ENCODE measurements around the gene RFTN1.

Gene RFTN1

DNA sequence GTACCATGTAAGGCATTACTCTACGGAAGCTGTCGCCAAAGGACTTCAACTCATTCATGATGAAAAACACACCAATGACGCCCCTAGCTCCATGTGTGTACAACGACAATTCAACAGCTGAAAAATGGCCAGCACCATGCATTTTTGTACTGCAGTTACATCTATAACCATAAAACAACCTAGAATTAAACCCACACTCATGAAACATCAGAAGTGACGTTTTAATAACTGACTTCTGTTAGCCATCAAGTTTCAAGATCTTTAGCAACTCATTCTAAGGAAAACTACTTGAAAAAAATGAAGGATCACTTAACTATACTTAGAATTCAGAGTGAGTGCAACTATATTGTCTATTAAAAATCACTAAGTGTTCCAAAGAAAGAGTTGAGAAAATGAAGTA lies 84.9 kb downstream of the RFTN1 start:
- Histone ChIP-seq H3K9ac (ENCODE audit: low read length) (no peak overlapping the region), H3K36me3 (ENCODE audit: control insufficient read depth, insufficient read depth, low read length) (no peaks in the 10 kb centered on the region), H3K27me3 (ENCODE audit: control insufficient read depth, insufficient read depth, low read length) (no peaks in the 10 kb centered on the region), H3K27ac (ENCODE audit: low read depth, low read length) (no peak overlapping the region), H3K4me3 (ENCODE audit: low read depth, low read length) (no peak overlapping the region), H3K4me1 (ENCODE audit: control insufficient read depth, insufficient read depth, low read length) (no peaks in the 10 kb centered on the region), H3K9me3 (ENCODE audit: control insufficient read depth, insufficient read depth, low read depth, low read length) (no peaks in the 10 kb centered on the region)

- no peaks in the 10 kb centered on the region for H3K36me3 ChIP-seq (ENCODE audit: control insufficient read depth, insufficient read depth, low read length)
- no peaks in the 10 kb centered on the region for H3K9me3 ChIP-seq (ENCODE audit: control insufficient read depth, insufficient read depth, low read depth, low read length)
- H3K9ac ChIP-seq (ENCODE audit: low read length), result no peak overlapping the region
- H3K4me1 ChIP-seq (ENCODE audit: control insufficient read depth, insufficient read depth, low read length), result no peaks in the 10 kb centered on the region
- no peak overlapping the region for H3K27ac ChIP-seq (ENCODE audit: low read depth, low read length)
- H3K4me3 ChIP-seq (ENCODE audit: low read depth, low read length), result no peak overlapping the region
- no peaks in the 10 kb centered on the region for H3K27me3 ChIP-seq (ENCODE audit: control insufficient read depth, insufficient read depth, low read length)
Observed at GRCh38 chr3:16427103-16427965, 86.2 kb downstream of the RFTN1 start.

DNA sequence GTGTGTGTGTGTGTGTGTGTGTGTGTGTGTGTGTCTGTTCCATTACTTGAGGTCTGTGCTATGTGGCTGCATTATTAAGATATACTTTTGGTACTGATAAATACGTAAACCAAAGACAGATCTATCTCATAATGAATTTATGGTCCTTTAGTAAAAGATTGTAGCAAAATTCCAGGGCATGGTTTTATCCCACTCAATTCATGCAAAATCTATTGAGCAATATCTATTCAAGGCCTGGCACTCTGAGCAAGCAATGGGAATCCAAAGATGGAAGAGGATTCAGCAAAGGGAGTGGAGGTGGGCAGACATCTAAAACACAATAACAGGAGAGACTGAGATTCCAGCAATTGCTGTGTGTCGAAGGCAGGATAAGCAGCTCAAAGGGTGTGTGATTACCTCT lies 86.8 kb downstream of the RFTN1 start:
- H3K36me3 ChIP-seq (ENCODE audit: control insufficient read depth, insufficient read depth, low read length), result no peaks in the 10 kb centered on the region
- no peak overlapping the region for H3K27ac ChIP-seq (ENCODE audit: low read depth, low read length)
- no peaks in the 10 kb centered on the region for H3K4me1 ChIP-seq (ENCODE audit: control insufficient read depth, insufficient read depth, low read length)
- H3K9me3 ChIP-seq (ENCODE audit: control insufficient read depth, insufficient read depth, low read depth, low read length), result no peaks in the 10 kb centered on the region
- no peaks in the 10 kb centered on the region for H3K27me3 ChIP-seq (ENCODE audit: control insufficient read depth, insufficient read depth, low read length)
- no peak overlapping the region for H3K9ac ChIP-seq (ENCODE audit: low read length)
- no peak overlapping the region for H3K4me3 ChIP-seq (ENCODE audit: low read depth, low read length)

- Histone ChIP-seq H3K9me3 (ENCODE audit: control insufficient read depth, insufficient read depth, low read depth, low read length) (no peaks in the 10 kb centered on the region), H3K27ac (ENCODE audit: low read depth, low read length) (no peak overlapping the region), H3K27me3 (ENCODE audit: control insufficient read depth, insufficient read depth, low read length) (no peaks in the 10 kb centered on the region), H3K4me3 (ENCODE audit: low read depth, low read length) (no peak overlapping the region), H3K9ac (ENCODE audit: low read length) (no peak overlapping the region), H3K4me1 (ENCODE audit: control insufficient read depth, insufficient read depth, low read length) (no peaks in the 10 kb centered on the region), H3K36me3 (ENCODE audit: control insufficient read depth, insufficient read depth, low read length) (no peaks in the 10 kb centered on the region)
Observed at GRCh38 chr3:16426029-16426400, 87.5 kb downstream of the RFTN1 start.

DNA sequence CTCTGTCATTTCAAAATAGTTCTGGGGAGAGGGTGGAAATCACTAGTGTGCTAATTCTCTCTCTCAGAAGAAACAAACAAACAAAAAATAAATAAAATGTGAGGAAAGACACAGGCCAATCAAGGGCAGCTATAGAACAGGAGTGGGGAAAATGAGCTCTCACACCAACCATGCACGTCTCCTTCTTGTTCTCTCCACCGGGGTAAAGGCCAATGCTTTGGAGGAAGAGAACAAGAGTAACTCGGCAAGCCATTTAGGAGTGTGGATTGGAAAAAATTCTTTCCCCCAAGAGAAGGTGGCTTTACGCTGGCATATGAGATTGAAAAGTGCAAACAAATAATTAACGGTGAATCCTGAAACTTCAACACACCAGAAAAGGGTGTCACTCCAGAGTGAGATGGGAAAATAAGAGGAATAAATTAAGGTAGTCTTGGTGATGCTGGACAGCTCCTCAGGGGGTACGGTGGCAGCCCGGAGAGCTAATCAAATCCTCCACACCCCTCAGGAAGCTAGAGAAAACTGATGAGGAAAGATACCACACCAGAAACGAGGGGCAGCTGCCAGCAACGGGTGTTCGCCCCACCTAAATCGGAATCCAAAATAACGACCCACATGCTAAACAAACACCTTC lies 88.0 kb downstream of the RFTN1 start:
- Histone ChIP-seq H3K9ac (ENCODE audit: low read length) (no peak overlapping the region), H3K4me3 (ENCODE audit: low read depth, low read length) (no peak overlapping the region), H3K4me1 (ENCODE audit: control insufficient read depth, insufficient read depth, low read length) (no peaks in the 10 kb centered on the region), H3K9me3 (ENCODE audit: control insufficient read depth, insufficient read depth, low read depth, low read length) (no peaks in the 10 kb centered on the region), H3K27ac (ENCODE audit: low read depth, low read length) (no peak overlapping the region), H3K36me3 (ENCODE audit: control insufficient read depth, insufficient read depth, low read length) (no peaks in the 10 kb centered on the region), H3K27me3 (ENCODE audit: control insufficient read depth, insufficient read depth, low read length) (no peaks in the 10 kb centered on the region)

GRCh38 chr3:16423947-16424673 lies 89.4 kb downstream of the RFTN1 start:
- Histone ChIP-seq H3K4me3 (ENCODE audit: low read depth, low read length) (no peak overlapping the region), H3K4me1 (ENCODE audit: control insufficient read depth, insufficient read depth, low read length) (no peaks in the 10 kb centered on the region; the same call in 1 of the 2 replicates), H3K27ac (ENCODE audit: low read depth, low read length) (no peak overlapping the region), H3K9ac (ENCODE audit: low read length) (no peak overlapping the region), H3K36me3 (ENCODE audit: control insufficient read depth, insufficient read depth, low read length) (no peaks in the 10 kb centered on the region), H3K27me3 (ENCODE audit: control insufficient read depth, insufficient read depth, low read length) (no peaks in the 10 kb centered on the region), H3K9me3 (ENCODE audit: control insufficient read depth, insufficient read depth, low read depth, low read length) (no peaks in the 10 kb centered on the region)

DNA sequence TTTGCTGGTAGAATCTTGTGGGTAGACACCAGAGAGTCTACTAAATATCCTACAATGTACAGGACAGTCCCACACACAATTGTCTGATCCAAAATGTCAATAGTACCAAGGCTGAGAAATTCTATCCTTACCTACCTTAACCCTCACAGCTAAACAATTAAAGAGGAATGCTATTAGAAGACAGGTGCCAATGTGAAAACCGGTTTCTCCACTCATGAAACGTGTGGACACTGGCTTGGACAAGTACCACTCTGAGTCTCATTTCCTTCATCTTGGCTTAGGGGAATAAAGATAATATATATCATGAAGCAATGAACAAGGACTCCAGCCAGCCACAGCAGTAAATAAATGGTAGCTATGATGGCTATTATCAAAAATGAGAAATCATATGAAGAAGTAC lies 90.2 kb downstream of the RFTN1 start:
- H3K4me3 ChIP-seq (ENCODE audit: low read depth, low read length), result no peak overlapping the region
- no peaks in the 10 kb centered on the region for H3K36me3 ChIP-seq (ENCODE audit: control insufficient read depth, insufficient read depth, low read length)
- no peaks in the 10 kb centered on the region; the same call in 1 of the 2 replicates for H3K4me1 ChIP-seq (ENCODE audit: control insufficient read depth, insufficient read depth, low read length)
- H3K27me3 ChIP-seq (ENCODE audit: control insufficient read depth, insufficient read depth, low read length), result no peaks in the 10 kb centered on the region
- H3K9ac ChIP-seq (ENCODE audit: low read length), result no peak overlapping the region
- H3K27ac ChIP-seq (ENCODE audit: low read depth, low read length), result no peak overlapping the region
- H3K9me3 ChIP-seq (ENCODE audit: control insufficient read depth, insufficient read depth, low read depth, low read length), result no peaks in the 10 kb centered on the region

DNA sequence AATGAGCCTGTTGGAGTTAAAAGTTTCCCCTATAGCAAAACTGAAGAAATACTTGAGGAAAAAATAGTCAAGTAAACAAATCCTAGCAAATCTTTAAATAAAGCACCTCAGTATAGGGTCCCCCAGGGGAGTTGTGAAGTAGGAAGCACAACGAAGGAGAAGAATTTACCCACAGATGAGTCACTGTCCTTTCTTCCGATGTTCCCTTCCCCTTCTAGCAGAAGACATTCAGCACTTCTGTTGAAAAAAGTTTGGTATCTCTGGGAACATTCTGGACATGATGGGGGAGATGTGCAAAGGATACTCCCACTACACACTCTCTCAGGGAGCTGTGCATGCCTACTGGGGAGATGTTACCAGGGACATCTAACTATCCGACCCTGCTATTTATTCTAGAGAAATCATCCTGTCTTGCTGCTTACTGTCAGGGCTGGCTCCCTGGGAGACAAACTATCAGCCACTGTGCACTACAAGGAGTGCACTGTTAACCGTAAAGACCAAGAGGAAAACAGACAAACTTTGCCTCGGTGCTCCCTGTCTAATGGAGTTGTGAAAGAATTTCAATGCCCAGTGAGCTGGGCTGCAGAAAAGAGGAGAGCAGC lies 93.8 kb downstream of the RFTN1 start:
- Histone ChIP-seq H3K27ac (ENCODE audit: low read depth, low read length) (no peak overlapping the region), H3K27me3 (ENCODE audit: control insufficient read depth, insufficient read depth, low read length) (no peaks in the 10 kb centered on the region), H3K9ac (ENCODE audit: low read length) (no peak overlapping the region), H3K4me3 (ENCODE audit: low read depth, low read length) (no peak overlapping the region), H3K36me3 (ENCODE audit: control insufficient read depth, insufficient read depth, low read length) (no peaks in the 10 kb centered on the region), H3K9me3 (ENCODE audit: control insufficient read depth, insufficient read depth, low read depth, low read length) (no peaks in the 10 kb centered on the region), H3K4me1 (ENCODE audit: control insufficient read depth, insufficient read depth, low read length) (no peaks in the 10 kb centered on the region; the same call in 1 of the 2 replicates)

- Histone ChIP-seq H3K4me1 (ENCODE audit: control insufficient read depth, insufficient read depth, low read length) (no peaks in the 10 kb centered on the region; the same call in 1 of the 2 replicates), H3K27me3 (ENCODE audit: control insufficient read depth, insufficient read depth, low read length) (no peaks in the 10 kb centered on the region), H3K36me3 (ENCODE audit: control insufficient read depth, insufficient read depth, low read length) (no peaks in the 10 kb centered on the region), H3K9ac (ENCODE audit: low read length) (no peak overlapping the region), H3K4me3 (ENCODE audit: low read depth, low read length) (no peak overlapping the region), H3K9me3 (ENCODE audit: control insufficient read depth, insufficient read depth, low read depth, low read length) (no peaks in the 10 kb centered on the region), H3K27ac (ENCODE audit: low read depth, low read length) (no peak overlapping the region)
Observed at GRCh38 chr3:16417945-16418739, 95.4 kb downstream of the RFTN1 start.

DNA sequence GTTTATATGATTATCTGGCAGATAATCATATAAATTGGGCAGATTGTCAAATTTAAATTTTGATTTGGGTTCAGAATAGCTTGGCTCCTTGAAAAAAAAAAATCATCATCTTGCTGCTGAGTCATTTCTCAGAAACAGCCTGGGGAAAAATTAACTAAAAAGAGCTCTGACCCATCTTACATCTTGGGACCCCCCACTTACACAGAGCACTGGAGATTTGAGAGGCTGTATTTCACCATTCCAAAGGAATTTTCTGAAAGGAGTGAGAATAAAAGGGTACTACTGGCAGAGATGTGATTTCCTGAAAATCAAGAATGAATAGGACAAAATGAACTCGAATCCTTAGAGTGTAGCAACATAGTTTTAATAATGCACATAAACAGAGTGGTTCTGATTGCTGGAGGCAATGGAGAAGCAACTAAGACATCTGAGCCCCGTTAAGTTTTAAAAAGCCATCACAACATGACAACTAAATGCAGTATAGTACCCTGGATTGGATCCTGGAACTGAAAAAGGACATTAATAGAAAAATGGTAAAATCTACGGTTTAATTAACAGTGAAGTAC lies 97.5 kb downstream of the RFTN1 start:
- H3K9me3 ChIP-seq (ENCODE audit: control insufficient read depth, insufficient read depth, low read depth, low read length), result no peaks in the 10 kb centered on the region
- H3K9ac ChIP-seq (ENCODE audit: low read length), result no peak overlapping the region
- H3K4me3 ChIP-seq (ENCODE audit: low read depth, low read length), result no peak overlapping the region
- no peaks in the 10 kb centered on the region for H3K36me3 ChIP-seq (ENCODE audit: control insufficient read depth, insufficient read depth, low read length)
- no peaks in the 10 kb centered on the region; the same call in 1 of the 2 replicates for H3K4me1 ChIP-seq (ENCODE audit: control insufficient read depth, insufficient read depth, low read length)
- no peaks in the 10 kb centered on the region for H3K27me3 ChIP-seq (ENCODE audit: control insufficient read depth, insufficient read depth, low read length)
- no peak overlapping the region for H3K27ac ChIP-seq (ENCODE audit: low read depth, low read length)

Data from HUES6 (cell line).